HG02763 (cell line): ENCODE data around the gene PRKAA1.
"Not testable (repeated sequence)": the region's sequence is repeated elsewhere in the genome, so short reads cannot be mapped to it uniquely, and the experiment has no call there.

Experiments
- ATAC-seq: cut with Tn5 transposase; IDR thresholded peaks from one replicate; pipeline ENCODE4 v1.9.1; 2021; ENCODE audit warnings: mild to moderate bottlenecking, moderate library complexity; ENCODE audit not compliant: unreplicated experiment

PRKAA1 gene

GRCh38 chr5:40826489-40827187, 28.5 kb upstream of the PRKAA1 start:
- no peak for ATAC-seq

- not testable (repeated sequence) for ATAC-seq
Measured at GRCh38 chr5:40825461-40826043, 27.4 kb upstream of the PRKAA1 start.

GRCh38 chr5:40823459-40823858, 25.3 kb upstream of the PRKAA1 start:
- ATAC-seq: no peak

- no peak for ATAC-seq
Measured at GRCh38 chr5:40813698-40814281, 15.6 kb upstream of the PRKAA1 start.

GRCh38 chr5:40812125-40812524, 14.0 kb upstream of the PRKAA1 start:
- ATAC-seq: no peak

GRCh38 chr5:40801771-40802562, 3.8 kb upstream of the PRKAA1 start:
- no peak for ATAC-seq

GRCh38 chr5:40799258-40799657, 1.1 kb upstream of the PRKAA1 start:
- no peak for ATAC-seq

GRCh38 chr5:40798801-40799210, 632 bp upstream of the PRKAA1 start:
- ATAC-seq: no peak

GRCh38 chr5:40797273-40798011, 732 bp downstream of the PRKAA1 start:
- ATAC-seq: peak; percentile 40

- no peak for ATAC-seq
Measured at GRCh38 chr5:40796487-40796889, 1.7 kb downstream of the PRKAA1 start.

GRCh38 chr5:40794877-40795276, 3.3 kb downstream of the PRKAA1 start:
- ATAC-seq: not testable (repeated sequence)

GRCh38 chr5:40794340-40794739, 3.8 kb downstream of the PRKAA1 start:
- ATAC-seq: not testable (repeated sequence)

GRCh38 chr5:40792691-40793090, 5.5 kb downstream of the PRKAA1 start:
- ATAC-seq: not testable (repeated sequence)

- ATAC-seq: no peak
Measured at GRCh38 chr5:40791715-40792139, 6.4 kb downstream of the PRKAA1 start.

GRCh38 chr5:40790947-40791593, 7.1 kb downstream of the PRKAA1 start:
- ATAC-seq: no peak

- not testable (repeated sequence) for ATAC-seq
Measured at GRCh38 chr5:40788941-40789340, 9.2 kb downstream of the PRKAA1 start.

GRCh38 chr5:40787986-40788385, 10.2 kb downstream of the PRKAA1 start:
- ATAC-seq: no peak

- ATAC-seq: not testable (repeated sequence)
Measured at GRCh38 chr5:40786664-40787063, 11.5 kb downstream of the PRKAA1 start.

- ATAC-seq: no peak
Measured at GRCh38 chr5:40784916-40785315, 13.3 kb downstream of the PRKAA1 start.

GRCh38 chr5:40784027-40784653, 14.0 kb downstream of the PRKAA1 start:
- ATAC-seq: no peak
